GM18517 (cell line): Measurements from ENCODE around the gene TTC32.

Experiments used
- ATAC-seq: cut with Tn5 transposase; IDR thresholded peaks from one replicate; pipeline ENCODE4 v1.9.1; 2021; ENCODE audit warnings: mild to moderate bottlenecking, moderate library complexity; ENCODE audit not compliant: unreplicated experiment

TTC32 gene

DNA sequence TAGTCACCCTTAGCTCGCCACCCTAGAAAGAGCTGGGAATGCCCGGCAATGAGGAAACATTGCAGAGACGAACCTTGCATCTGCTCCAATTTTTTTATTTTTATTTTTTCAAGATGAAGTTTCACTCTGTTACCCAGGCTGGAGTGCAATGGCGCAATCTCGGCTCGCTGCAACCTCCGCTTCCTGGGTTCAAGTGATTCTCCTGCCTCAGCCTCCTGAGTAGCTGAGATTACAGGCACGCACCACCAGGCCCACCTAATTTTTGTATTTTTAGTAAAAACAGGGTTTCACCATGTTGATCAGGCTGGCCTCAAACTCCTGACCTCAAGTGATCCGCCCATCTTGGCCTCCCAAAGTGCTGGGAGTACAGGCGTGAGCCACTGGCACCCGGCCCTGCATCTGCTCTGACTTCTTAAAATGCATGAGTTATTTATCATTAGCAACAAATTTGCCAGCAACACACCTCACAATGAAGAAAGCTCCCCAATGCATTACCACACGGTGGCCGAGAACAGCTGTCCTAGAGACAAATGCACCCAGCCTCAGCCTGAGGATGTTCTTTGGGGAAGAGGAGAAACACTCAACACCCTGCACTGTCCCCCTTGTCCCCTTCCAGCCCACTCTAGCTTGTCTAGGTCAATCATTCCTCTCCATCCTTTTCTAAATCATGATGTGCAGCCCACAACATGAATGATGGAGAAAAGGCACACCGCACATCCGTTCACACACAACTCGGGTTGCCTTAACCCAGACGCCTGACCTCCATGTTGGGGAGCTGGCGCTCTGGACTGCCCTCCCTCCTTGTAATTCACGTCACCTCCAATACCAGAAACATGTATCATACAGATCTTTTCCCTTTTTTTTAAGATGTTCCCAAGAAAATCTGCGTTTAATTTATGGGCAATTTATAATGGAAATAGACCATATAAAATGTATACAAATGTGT is 46.9 kb downstream of the TTC32 start:
- no peak for ATAC-seq

DNA sequence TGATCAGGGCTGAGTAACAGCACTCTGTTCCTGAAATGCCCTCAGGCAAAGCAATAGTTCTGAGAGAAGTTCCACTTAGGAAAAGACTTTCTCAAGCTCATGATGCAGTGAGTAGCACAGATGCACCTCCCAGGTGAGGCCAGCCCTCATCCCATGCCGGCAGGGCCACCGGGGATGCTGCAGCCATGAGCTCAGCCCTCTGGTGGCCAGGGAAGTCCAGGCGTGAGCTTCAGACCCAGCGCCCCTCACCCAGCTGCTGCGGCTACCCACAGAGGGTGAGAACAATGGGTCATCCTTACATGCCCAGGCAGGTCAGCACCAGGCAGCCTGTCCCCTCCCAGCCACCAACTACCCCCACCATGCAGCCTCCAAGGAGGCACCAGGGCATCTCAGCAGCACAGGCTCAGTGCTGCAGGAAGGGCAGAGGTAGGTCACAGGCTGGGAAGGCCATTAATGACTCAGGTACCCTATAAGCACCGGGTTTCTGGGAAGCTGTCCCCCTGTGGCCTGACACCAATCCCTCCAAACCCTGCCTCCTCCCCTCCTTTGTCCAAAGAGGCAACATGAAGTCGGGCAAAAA is 50.6 kb downstream of the TTC32 start:
- ATAC-seq = no peak

DNA sequence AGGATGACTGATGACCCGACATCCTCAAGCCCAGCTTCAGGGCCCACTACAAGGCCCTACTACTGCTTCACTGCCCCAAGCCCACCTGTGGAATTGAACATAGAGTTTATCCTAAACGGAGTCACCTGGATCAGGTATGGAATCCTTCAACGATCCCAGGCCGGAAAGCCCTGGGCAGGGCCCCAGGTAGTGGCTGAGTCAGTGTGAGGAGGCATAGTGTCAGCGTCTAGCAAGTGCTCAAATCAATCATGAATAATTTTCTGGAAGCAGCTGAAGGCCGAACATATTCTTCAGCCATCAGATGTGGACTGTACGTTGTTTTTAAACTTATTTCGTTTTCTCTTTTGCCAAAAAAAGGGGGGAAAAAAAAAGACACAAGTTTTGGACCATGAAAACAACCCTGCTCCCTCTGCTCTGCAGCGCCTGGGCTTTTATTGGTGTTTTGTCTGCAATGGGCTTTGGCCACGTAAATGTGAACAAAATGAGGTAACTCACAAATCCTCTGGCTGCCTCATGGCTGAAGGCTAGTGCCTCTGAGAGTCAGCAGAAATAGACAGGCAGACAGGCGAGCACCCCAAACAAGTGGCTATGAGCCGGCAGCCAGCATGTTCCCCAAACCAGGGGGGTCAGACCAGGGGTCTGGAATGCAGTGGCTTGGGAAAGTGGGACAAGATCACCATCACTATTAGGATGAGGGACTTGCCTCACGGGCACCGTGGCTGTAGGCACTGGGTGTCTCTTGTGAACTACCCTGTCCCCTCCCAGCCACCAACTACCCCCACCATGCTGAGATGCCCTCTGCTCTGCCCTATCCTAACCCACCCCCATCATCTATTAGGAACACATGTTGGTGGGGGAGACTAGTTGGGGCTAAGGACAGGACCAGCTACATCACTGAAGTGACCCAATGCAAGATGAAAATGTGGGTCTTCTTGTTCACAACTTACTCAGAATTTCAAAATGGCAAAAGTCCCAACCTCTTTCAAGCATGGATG is 51.4 kb downstream of the TTC32 start:
- ATAC-seq = no peak

DNA sequence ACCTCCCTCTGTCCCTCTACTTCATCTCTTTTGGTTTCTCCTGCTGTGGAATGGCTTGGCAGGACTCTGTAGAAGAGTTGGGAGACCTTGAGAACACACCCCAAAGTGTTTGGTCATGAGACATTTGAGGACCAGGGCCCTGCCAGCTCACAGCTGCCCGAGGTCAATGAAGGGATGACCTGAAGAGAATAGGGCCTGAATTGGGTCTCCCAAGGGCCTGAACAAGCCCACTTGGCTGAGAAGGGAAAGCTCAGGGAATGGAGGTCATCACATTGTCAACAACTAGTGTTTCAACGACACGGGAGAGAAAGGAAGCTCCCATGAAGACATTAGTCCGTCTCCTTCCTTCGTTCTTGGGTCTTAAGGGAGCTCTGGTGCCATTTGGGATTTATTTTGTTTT is 52.8 kb downstream of the TTC32 start:
- no peak for ATAC-seq

DNA sequence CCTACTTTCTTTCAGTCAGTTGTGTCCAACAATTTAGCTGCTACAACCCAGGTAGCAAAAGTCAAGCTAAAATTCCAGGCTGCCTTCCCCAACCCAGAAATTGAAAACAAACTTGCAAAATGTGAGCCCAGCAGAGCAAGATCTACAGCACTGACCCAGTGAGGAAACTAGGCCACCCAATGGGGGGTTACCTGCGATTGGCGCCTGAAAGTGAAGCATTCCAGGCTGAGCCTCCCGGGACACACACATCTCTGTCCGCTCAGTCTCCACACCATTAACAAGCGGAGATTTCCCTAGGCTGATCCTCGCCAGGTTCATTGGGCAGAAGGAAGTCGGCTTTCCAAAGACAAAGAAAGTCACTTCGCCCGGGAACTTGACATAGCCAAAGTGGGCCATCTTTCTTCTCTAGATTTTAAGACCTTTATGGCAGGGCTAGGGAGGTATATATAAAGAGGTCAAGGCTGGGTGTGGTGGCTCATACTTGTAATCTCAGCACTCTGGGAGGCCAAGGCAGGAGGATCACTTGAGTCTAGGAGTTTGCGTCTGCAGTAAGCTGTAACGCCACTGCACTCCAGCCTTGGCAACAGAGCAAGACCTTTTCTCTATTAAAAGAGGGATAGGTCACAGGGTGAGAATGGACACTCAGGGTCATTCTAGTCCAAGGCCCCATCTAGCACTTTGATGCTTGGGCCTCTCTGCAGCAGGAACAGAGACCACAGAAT is 53.6 kb downstream of the TTC32 start:
- ATAC-seq = no peak

DNA sequence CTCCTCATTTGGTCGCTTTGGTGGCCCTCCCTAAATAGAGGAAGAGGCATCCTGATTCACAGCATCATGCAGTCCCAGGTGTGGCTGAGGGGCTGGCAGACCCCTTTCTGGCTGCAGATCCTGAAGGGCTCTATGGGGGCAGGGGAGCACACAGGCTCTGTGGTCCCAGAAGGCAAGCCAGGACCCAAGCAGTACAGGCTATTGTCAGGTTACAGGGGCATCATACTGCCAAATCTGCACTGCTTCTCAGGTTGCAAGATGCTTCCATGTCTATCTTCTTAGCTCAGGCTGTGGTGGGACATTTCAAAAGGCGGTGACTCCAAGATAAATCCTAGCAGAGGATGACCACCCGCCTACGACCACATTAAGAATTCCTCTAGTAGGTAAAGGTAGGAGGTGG is 54.3 kb downstream of the TTC32 start:
- no peak for ATAC-seq
